GM18519 (cell line): ENCODE measurements around the gene DHRS3.
"Not testable (repeated sequence)": the region's sequence is repeated elsewhere in the genome, so short reads cannot be mapped to it uniquely, and the experiment has no call there.

Experiments
- ATAC-seq: cut with Tn5 transposase; IDR thresholded peaks from one replicate; pipeline ENCODE4 v1.9.1; 2021; ENCODE audit warnings: mild to moderate bottlenecking, moderate library complexity; ENCODE audit not compliant: unreplicated experiment, low FRiP score

DHRS3 gene, protein sequence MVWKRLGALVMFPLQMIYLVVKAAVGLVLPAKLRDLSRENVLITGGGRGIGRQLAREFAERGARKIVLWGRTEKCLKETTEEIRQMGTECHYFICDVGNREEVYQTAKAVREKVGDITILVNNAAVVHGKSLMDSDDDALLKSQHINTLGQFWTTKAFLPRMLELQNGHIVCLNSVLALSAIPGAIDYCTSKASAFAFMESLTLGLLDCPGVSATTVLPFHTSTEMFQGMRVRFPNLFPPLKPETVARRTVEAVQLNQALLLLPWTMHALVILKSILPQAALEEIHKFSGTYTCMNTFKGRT

DNA sequence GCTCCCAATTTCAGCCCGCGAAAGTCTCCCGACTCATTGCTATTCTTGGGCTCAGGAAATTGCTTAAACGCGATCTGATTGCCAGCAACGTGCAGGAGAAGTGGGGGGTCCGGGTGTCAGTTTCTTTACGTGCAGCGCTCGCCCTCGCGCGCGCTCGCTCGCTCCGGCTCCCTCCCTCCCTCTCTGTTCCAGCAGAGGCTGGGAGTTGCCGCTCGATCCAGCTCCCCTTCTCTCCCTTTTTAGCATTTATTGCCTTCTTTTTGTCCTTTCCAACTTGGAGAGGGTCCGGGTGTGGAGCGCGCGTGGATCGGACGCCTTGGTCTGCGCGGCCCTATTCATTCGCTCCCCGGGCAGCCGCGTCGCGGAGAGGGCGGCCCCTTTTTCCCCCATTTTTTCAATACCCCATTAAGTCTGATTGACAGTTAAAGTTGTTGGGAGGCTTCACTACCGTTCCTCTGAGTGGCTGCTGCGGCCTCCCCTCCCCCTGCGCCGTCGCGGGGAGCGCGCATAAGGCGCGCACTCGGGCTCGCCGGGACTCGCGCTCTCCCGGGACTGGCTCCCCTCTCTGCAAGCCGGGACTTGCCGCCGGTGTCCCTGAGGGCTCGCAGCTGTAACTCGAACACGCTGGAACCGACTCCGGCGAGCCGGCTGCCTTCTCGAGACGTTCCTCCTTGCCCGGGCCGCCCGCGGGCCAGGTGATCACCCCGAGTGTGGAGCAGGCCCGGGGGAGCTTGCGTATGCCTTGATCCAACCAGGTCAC lies at the start of gene DHRS3:
TSS of gene DHRS3 (minus strand) at position 310 of the 760 bp plus-strand sequence. CDS start 862 bp downstream, outside the sequence.
- ATAC-seq = no peak

DNA sequence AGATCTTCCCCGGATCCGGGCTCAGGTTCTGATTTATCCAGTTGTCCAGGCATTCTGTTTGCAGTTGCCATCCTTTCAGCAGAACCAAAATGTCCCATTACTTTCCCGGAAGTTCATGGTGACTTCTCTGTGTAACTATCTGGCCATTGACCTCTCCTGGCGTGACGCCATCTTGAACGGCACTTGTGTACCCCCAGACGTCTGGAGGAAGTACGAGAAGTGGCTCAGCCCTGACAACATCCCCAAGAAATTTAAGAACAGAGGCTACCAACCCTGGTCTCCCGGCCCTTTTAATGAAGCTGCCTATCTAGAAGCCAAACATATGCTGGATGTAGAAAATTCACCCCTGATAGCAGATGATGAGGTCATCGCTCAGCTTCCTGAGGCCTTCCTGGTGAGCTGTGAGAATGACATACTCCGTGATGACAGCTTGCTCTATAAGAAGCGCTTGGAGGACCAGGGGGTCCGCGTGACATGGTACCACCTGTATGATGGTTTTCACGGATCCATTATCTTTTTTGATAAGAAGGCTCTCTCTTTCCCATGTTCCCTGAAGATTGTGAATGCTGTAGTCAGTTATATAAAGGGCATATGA lies 48.2 kb upstream of the DHRS3 start:
- no peak for ATAC-seq

DNA sequence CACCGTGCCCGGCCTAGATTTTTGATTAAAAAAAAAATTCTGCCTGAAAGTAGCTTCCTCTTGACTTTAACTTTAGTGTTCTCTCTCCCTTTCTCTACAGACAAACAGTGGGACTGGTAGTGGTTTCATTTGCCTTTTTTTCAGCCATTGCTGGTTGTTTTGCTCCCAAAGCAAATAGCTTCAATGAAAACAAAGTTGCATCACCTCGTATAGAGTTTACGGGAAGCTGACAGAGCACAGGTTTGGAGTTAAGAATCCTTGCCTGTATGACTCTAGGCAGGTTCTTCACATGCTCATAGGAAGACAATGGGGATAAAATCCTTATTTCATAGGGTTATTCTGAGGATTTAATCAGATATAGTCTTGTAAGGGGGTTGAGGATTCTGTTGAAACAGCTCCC lies 47.5 kb upstream of the DHRS3 start:
- ATAC-seq = no peak

- no peak for ATAC-seq
Measured at GRCh38 chr1:12662556-12662955, 44.5 kb upstream of the DHRS3 start.

DNA sequence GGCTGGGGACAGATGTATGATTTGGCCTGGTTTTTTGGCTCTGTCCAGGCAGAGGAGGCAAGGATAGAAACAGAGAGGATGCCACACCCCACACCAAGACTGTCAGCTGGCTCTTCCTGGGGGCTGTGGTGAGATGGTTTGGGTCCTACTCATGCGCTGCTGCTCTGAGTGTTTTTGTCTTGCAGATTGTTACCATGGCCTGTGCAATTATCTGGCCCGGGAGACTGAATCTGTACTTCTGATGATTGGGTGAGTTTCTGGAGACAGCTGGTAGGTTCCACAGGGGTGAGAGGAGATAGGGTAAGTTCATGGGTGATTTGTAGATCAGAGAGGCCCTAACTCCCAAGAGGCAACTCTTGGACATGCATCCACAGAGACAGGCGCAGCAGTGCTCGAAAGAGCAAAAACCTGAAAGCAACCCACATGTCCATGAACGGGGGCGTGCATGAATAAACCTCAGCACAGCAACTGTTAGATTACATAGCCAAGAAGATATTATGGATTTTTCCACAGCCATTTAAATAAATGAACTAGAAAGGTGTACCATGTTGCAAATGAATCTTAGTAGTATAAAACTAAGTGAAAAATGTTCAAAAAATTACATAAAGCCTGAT lies 43.7 kb upstream of the DHRS3 start:
- ATAC-seq = no peak

DNA sequence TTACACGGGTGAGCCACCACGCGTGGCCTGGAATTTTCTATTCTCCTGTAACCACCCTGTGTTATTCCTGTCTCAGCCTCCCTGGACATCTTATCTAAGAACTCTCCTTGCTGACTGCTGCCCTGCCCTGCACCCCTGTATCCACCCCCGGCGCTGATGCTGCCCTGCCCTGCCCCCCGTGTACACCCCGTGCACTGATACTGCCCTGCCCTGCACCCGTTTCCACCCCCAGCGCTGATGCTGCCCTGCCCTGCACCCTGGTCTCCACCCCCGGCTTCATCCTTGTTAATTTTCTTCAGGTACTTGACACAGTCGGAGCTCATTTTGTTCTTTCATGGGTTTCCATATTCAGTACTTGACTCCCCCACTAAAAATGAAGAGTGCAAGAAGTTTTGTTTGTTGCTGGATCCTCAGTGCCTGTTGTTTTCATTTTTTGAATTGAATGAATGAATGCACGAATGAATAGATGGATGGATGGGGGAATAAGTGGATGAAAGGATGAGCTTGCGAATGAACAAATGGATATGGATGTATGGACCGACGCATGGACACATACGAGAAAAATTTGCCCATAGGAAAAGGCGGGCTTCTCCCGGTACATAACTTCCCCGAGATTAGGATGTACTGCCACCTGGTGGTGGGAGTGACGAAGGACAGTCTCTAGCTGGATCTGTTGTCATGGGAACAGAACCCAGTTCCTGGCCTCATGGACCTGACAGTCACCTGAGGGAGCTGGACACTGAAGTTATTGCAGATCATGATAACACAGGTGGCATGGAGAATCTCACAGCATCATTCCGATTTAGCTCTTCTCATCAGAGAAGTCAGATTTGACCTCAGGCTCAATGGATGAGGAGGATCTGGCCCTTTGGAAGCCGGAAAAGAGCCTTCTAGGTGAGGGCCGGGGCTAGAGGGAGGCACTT lies 40.8 kb upstream of the DHRS3 start:
- ATAC-seq = no peak

- not testable (repeated sequence) for ATAC-seq
Measured at GRCh38 chr1:12657885-12658512, 40.0 kb upstream of the DHRS3 start.

GRCh38 chr1:12657060-12657884 lies 39.3 kb upstream of the DHRS3 start:
- no peak for ATAC-seq

DNA sequence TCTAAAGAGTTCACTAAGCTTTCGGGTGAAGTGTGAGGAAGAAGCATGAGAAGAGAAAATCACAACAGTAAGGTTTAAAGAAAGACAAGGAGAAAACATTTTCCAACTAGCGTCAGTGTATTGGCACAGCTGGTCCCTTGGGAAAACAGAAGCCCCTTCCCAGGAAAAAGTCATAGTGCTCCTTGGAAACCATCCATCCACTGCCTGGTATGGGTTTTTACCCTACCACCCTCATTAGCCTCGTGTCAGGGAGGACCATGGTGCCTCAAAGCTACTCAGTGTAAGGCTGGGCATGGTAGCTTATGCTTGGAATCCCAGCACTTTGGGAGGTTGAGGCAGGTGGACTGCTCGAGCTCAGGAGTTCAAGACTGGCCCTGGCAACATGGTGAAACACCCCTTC lies 38.6 kb upstream of the DHRS3 start:
- no peak for ATAC-seq

GRCh38 chr1:12654657-12655056 lies 36.6 kb upstream of the DHRS3 start:
- ATAC-seq = no peak

DNA sequence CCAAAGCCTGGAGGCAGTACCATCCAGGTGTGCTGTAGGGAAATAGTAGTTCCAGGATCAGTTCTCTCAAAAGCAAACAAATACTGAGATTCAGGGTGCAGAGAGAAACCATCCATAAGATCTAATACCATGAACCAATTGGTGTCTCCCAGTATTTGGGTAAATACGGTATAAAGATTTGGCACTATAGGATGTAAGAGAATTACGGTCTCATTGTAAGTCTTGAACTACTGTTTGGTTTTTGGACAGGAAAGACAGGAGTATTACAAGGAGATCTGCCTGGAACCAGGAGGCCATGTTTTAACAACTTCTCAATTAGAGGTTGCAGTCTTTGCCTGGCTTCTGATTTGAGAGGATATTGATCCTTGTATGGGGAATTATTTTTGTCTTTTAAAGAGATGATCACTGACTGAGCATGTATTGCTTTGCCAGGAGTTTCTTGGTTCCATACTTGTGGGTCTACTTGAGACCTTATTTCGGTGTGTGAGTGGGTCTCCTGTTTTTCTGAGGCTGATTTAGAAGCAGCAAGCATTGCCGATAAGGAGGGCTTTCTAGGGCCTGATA lies 36.1 kb upstream of the DHRS3 start:
- ATAC-seq = no peak

GRCh38 chr1:12649971-12650421 lies 32.0 kb upstream of the DHRS3 start:
- ATAC-seq = no peak

DNA sequence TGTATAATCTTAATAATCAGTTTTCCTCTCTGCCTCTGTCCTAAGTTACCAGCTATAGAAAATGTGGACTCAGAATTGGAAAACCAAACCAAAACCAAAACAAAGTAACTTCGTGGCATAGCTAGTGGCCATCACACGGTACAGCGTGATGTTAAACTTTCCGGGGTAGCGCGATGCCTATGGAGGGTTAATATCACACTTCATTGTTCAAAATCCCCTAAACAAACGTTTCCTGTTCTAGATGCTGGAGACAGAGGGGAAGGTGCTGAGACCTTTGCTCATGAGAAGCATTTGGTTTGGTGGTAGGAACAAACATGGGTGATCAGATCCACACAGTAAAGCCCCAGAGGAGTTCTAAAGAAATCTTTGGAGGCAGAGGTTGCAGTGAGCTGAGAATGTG lies 30.7 kb upstream of the DHRS3 start:
- ATAC-seq = no peak

- not testable (repeated sequence) for ATAC-seq
Measured at GRCh38 chr1:12645401-12645800, 27.4 kb upstream of the DHRS3 start.

DNA sequence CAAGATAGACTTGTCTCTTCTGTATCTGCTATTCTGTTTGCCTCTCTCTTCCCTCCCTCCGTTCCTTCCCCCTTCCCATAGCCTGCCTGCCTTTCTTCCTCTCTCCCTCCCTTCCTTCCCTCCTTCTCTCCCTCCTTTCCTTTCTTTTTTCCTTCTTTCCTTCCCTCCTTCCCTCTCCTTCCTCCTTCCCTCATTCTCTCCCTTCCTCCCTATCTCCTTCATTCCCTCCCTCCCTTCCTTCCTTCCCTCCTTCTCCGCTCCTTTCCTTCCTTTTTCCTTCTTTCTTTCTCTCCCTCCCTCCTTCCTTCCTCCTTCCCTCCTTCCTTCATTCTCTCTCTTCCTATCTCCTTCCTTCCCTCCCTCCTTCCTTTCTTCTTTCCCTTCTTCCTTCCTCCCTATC lies 26.8 kb upstream of the DHRS3 start:
- no peak for ATAC-seq

DNA sequence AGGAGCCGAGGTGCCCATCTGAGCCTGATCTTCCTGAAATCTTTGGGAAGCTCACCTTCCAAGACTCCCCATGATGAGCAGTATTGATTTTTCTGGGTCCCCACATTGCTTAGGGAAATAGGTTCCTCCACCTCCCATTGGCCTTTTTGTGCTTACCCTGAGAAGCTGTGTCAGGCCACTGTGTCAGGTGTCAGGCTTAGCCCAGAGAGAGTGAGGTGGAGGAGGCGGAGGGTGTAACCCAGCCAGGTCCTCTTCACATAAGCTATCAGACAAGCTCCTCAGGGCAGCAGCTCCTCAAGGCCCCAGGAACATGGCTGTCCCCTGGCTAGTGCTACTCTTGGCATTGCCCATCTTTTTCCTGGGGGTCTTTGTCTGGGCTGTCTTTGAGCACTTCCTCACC lies 26.2 kb upstream of the DHRS3 start:
- no peak for ATAC-seq

- no peak for ATAC-seq
Measured at GRCh38 chr1:12643785-12644184, 25.8 kb upstream of the DHRS3 start, which contains the start of gene AADACL4. Gene AADACL4 (plus strand): TSS chr1:12644085. CDS start chr1:12644547, 462 bp downstream.

DNA sequence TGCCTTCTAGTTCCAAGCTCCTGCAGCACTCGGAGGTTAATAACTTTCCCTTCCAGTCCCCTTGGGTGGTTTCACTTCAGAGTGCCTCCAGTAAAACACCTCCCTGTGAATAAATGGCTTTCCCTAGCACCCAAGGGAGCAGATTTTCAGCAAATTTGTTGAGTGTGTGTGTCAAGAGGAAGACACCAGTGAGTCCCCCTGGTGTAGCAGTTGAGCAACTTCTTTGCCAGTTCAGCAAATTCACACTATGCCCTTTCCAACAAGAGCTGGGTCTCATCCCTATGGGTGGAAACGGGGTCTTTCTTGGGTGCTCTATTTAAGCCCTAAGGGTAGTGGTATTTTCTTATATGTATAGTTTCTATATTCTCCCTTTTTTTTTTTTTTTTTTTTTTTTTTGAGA lies 25.1 kb upstream of the DHRS3 start:
- ATAC-seq = no peak

DNA sequence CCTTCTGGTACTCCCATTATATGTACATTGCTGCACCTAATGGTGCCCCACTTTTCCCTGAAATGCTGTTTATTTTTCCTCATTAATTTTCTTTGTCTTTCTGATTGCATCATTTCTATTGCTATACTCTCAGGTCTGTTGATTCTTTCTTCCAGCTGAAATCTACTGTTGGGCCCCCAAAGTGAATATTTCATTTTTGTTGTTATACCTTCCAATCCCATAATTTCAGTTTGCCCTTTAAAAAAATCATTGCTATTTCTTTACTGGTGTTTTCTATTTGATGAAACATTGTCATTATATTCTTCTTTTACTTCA lies 22.9 kb upstream of the DHRS3 start:
- ATAC-seq = no peak
